Prostate gland (tissue), 2 donors: ENCODE results near the gene DAPK1.

ENCODE experiments used
- CTCF ChIP-seq, 4 experiments: fragments of 200-600 bp in 2 of 4; fragments of 450-650 bp in 2 of 4; sonication (generic) in 2 of 4; IDR thresholded peaks; 1 replicate in 3 of 4; 2 replicates in 1 of 4; pipeline ENCODE4 v1.5.1; 2016 to 2019; ENCODE audit warnings: antibody characterized with exemption in 4 of 4, mild to moderate bottlenecking in 2 of 4, moderate library complexity in 2 of 4
- POLR2A ChIP-seq: fragments of 450-650 bp; IDR thresholded peaks from one replicate; pipeline ENCODE4 v1.6.1; 2016; ENCODE audit warnings: antibody characterized with exemption, mild to moderate bottlenecking
- POLR2AphosphoS5 ChIP-seq: sonication (generic); formaldehyde crosslinking; IDR thresholded peaks from one replicate; pipeline ENCODE4 v1.6.1; 2017; ENCODE audit warnings: antibody characterized with exemption

GRCh38 chr9:87580941-87581438 is 83.3 kb downstream of the DAPK1 start:
- no peak for TF ChIP-seq CTCF (IDR thresholded peaks at IDR 0.05)
- TF ChIP-seq POLR2A, result no peak
- TF ChIP-seq POLR2AphosphoS5, result peak; percentile 63
